ENCODE results near the gene C18orf63.

- TF ChIP-seq CTCF (conservative IDR thresholded peaks at IDR 0.05; ENCODE audit: low read length) (no peak), EZH2phosphoT487 (IDR thresholded peaks at IDR 0.05; ENCODE audit: borderline replicate concordance) (no peak)
Observed at GRCh38 chr18:74337912-74338309, 22.3 kb downstream of the C18orf63 start.
